GM08714 (cell line): ENCODE data around the gene AGAP5.
"Not testable (repeated sequence)": the region's sequence is repeated elsewhere in the genome, so short reads cannot be mapped to it uniquely, and the experiment has no call there.

Experiments used
- H3K4me3 ChIP-seq: fragments of 200-500 bp; sonication (Bioruptor generic); 2 replicates; pipeline ENCODE4 v1.5.1; 2014; ENCODE audit warnings: mild to moderate bottlenecking, low read length, inconsistent platforms
- ZNF274 ChIP-seq: IDR thresholded peaks from 2 replicates; pipeline ENCODE4 v1.6.1; 2012; ENCODE audit warnings: mild to moderate bottlenecking, low read depth, low read length

The AGAP5 gene

DNA sequence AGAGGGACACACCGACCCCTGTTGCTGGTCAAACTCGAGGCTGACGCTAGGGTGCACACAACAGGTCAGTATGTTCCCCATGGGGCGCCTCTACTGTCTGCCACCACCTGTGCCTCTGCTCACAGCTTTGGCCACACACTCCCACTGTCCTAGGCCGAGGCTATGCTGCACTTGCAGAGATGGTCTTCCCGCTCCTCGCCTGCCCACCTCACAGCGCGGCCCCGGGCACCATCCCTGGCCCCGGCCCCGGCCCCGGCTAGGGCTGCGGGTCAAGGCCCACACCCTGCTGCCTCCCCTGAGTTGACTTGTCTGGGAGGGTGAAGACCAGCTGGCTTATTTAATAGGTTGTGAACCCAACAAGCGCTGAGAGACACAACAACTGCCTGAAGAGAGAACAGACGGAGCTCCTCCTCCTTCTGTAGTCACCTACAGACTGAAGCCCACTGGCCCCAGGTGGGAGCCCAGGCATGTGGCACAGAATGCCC lies at the start of gene AGAP5:
Gene AGAP5, minus strand, starts transcription at position 435 of the 485 bp plus-strand sequence. Its CDS starts 354 bp downstream, at position 81.
- H3K4me3 ChIP-seq: not testable (repeated sequence)

DNA sequence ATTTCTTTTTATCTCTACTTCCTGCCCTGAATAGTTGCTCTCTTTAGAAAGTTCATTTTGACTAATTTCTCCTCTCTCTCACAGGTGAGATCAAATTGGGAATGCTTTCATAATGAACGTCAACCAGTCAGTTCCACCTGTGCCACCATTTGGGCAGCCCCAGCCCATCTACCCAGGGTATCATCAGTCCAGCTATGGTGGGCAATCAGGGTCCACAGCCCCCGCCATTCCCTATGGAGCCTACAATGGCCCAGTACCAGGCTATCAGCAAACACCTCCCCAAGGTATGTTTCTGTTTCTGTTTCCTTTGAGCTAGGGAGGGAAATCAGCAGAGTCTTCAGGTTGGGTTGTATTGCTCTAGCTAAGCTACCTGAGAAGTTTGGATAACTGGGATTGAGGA lies 48.8 kb upstream of the AGAP5 start:
- TF ChIP-seq ZNF274: no peak
- H3K4me3 ChIP-seq: no peak overlapping the region

DNA sequence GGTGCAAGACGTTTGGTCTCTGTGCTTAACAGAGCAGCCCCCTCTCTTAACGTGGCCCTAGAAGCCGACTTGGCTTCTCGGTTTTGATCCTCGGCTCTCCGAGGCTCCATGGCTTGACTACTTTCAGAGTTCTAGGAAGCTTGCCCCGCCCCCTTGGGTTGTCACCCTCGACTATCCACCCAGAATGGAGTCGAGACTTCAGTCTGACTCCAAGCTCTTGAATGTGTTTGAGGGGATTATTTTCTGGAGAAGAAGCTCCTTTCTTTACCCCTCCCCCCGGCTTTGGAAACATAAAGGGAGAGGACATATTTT lies 46.7 kb upstream of the AGAP5 start:
- no peak for TF ChIP-seq ZNF274
- peak overlapping the region; percentile 82 for H3K4me3 ChIP-seq

DNA sequence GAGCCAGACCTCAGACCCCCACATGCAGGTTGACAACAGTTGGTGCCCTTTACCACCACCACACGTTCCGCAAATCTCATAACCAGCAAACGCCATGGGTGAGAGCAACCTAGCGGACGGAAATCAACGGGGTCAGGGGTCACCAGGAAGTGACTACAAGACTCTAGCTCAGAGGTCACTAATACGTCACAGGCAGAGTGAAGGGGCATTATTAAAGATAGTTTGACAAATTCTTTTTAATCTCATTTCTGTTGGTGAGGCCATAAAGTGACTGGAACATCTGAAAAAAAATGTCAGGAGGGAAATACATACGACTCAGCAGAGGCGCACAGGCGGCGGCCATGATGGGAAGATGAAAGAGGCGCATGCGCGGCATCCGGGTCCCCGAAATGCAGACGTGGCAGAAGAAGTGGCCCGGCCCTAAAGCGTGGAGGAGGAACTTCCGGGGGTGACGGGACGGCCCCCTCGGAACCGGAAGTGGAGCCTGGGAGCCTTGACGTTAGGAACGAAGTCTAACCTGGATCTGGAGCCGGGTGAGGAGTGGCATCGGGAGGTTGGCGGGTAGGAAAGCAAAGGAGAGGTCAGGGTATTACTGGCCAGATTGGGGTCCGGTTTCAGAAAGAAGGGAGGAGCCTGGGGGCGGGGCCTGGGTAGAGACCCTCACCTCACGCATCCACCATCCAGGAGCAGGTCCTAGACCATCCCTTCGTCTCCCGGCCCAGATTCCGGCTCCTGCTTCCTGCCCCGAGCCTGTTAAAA lies 46.2 kb upstream of the AGAP5 start, which contains the start of gene SEC24C:
Gene SEC24C, plus strand, starts transcription at position 468 of the 759 bp plus-strand sequence. CDS start 2,461 bp downstream, outside the sequence.
- peak within 1 kb of the TSS; percentile 82 for H3K4me3 ChIP-seq
- no peak for TF ChIP-seq ZNF274

DNA sequence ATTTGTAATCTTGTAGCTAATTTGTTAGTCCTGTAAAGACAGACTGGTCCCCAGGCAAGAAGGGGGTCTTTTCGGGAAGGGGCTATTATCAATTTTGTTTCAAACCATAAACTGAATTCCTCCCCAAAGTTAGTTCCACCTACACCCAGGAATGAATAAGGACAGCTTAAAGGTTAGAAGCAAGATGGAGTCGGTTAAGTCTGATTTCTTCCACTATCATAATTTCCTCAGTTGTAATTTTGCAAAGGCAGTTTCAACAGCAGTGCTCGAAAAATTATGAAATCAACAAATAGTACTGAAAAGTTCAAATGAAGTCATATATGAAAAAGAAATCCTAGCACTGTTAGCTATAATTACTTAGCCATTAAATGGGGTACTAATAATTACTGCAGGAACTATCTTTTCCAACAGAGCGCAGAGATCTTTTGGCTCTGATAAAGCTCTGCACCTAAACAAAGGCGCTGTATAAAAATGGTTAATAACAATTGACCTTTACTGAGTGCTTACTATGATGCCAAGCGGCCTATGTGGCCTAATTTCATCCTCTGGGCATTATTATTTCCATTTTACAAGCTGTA lies 45.5 kb upstream of the AGAP5 start:
- no peak for TF ChIP-seq ZNF274
- peak overlapping the region; percentile 82 for H3K4me3 ChIP-seq

DNA sequence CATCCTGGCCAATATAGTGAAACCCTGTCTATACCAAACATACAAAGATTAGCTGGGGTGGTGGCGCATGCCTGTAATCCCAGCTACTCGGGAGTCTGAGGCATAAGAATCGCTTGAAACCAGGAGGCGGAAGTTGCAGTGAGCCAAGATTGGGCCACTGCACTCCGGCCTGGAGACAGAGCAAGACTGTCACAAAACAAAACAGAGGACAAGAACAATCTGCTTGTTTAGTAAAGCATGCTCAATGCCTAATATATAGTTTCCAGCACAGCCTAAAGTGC lies 44.5 kb upstream of the AGAP5 start:
- H3K4me3 ChIP-seq: no peak overlapping the region
- TF ChIP-seq ZNF274: no peak

DNA sequence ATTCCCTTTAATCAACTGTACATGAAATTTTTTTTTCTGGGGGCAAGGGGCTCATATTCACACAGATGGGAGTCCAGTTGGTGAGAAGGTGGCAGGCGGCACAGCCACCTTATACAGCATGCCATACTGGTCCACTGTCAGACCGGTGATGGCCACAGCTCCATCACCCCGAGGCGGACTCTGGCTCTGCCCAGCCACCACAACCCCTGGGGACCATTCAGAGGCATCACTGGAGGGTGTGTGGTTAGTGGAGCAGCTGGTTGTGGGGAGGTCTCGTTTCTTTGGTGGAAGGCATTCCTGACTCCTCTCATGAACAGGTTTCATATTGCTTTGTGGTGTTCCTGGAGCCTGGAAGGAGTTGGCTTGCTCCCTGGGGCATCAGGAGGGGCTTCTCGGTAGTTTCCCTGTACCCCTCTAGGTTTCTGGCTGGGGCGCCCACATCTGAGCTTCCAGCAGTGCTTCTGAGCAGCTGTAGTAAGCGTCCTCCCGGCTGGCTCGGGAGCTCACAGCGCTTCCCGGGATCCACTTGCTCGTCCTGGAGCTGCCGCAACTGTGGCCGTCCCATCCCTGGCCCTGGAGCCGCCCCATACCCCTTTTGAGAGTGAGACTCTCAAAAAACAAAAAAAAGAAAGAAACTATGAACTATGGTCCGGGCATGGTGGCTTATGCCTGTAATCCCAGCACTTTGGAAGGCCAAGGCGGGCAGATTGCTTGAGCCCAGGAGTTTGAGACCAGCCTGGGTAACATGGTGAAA lies 42.8 kb upstream of the AGAP5 start:
- not testable (repeated sequence) for H3K4me3 ChIP-seq

DNA sequence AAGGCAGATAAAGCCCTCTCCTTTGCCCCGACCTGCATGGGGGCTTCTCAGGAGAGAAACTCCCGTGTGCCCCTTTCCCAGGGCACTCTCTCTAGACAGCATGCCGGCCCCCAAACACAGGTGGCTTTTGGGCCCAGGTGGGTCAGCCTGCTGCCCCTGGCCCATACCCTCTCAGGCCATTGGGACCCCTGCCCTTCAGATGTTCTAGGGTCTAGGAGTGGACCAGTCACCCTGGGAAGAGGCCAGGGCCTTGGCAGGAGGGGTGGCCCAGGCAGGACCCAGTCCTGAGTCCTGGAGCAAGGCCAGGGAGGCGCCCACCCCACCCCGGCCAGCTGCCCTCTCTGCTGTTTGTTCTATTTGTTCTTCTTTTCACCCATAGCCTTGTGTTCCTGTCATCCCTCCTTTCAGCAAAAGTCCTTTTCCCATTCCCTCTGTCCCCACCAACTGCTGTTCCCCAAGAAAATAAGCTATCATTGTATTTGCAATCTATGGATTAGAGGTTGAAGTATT lies 36.9 kb upstream of the AGAP5 start:
- H3K4me3 ChIP-seq: no peak overlapping the region
- no peak for TF ChIP-seq ZNF274

DNA sequence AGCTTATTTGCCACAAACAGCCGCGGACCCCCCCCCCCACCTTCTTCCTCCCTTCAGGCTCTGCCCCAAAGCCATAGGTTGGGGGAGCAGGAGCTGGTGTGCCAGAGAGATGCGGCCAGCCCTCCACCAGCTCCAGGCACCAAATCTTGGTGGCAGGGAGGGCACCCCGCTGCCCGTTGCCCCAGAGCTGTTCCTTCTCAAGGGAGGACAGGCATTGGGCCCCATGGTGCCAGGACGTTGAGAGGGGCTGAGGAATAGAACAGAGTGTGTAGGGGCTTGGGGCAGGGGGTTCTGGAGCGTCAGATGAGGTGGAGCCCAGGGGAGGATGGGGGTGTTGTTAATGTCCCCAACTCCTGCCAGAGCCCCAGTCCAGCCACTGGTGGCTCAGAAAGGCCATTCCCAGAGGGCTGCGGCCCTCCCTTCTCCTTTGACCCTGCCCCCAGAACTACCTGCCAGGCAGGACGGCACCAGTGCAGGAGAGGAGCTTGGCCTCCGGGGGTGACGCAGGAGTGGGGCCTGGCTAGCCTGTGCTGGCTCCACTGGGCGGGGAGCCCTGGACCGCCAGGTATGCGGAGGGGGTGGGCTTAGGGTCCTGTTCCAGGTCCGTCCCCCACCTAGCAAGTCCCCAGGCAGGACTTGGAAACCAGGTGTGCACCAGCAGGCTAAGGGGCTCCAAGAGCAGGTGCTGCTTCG lies 36.3 kb upstream of the AGAP5 start:
- H3K4me3 ChIP-seq: no peak overlapping the region
- no peak for TF ChIP-seq ZNF274

DNA sequence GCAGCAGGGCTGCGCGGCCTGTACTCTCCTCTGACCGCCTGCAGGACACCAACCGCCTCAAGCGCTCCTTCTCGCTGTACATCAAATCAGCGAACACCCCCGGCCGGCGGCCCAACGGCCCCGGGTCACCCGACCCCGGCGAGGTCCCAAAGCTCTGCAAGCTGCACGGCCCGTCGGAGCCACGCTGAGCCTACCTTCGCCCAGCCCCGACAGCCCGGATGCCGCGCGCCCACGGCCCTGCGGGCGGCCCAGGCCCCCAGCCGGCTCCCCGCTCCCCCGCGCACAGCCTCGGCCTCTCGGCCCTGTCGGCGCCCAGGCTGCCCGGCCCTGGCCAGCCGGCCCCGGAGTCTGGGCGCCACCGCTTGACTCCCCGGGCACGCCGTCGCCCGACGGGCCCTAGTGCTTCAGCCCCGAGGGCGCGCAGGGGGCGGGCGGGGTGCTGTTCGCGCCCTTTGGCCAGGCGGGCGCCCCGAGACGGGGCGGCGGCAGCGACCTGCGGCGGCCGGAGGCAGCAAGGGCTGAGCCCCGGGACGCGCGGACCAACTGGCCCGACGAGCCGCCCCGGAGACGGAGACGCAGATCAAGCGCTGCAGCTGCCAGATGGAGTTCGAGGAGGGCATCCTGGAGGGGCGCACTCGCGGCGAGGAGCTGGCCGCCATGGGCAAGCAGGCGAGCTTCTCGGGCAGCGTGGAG lies 35.2 kb upstream of the AGAP5 start:
- H3K4me3 ChIP-seq: no peak overlapping the region
- no peak for TF ChIP-seq ZNF274

DNA sequence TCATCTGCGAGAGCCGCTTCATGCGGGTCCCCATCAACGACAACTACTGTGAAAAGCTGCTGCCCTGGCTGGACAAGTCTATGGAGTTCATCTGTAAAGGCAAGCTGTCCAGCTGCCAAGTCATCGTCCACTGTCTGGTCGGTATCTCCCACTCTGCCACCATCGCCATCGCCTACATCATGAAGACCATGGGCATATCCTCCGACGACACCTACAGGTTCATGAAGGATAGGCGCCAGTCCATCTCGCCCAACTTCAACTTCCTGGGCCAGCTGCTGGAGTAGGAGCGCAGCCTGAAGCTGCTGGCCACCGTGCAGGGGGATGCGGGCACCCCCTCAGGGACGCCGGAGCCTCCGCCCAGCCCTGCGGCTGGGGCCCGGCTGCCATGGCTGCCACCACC lies 34.5 kb upstream of the AGAP5 start:
- H3K4me3 ChIP-seq: no peak overlapping the region
- TF ChIP-seq ZNF274: no peak

DNA sequence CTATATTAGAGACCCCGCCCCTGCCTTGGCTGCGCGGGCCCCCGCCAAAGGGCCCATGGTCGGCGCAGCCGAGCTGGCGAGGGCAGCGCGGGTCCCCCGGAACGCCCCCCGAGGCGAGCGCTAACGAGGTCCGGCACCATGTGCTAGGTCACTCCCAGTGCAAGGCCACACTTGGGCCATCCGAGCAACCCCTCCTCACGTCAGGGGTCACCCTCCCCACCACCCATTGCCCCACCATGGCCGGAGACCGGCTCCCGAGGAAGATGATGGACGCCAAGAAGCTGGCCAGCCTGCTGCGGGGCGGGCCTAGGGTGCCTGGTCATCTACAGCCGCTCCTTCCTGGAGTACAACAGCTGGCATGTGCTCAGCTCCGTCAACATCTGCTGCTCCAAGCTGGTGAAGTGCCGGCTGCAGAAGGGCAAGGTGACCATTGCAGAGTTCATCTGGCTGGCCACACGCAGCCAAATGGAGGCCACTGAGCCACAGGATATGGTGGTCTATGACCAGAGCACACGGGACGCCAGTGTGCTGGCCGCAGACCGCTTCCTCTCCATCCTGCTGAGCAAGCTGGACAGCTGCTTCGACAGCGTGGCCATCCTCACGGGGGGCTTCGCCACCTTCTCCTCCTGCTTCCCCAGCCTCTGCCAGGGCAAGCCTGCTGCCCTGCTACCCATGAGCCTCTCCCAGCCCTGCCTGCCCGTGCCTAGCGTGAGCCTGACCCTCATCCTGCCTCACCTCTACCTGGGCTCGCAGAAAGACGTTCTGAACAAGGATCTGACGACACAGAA lies 33.9 kb upstream of the AGAP5 start:
- no peak for TF ChIP-seq ZNF274
- no peak overlapping the region for H3K4me3 ChIP-seq
